Liver (tissue), 9 donors: Measurements from ENCODE around the gene UBR4. TPM values are rescaled to one million over a fixed set of nuclear protein-coding genes. Genes with fewer than 3 reads are reported as not detected.

Experiments
- DNase-seq: peaks from one replicate; pipeline ENCODE4 v3.0.0-alpha.2; 2017; ENCODE audit warnings: low spot score
- H3K27ac ChIP-seq, 2 donors: one replicate each; pipeline ENCODE4 v1.7.0; 2013; ENCODE audit warnings: inconsistent platforms in 2 of 2, low read length in 2 of 2, control low read depth in 1 of 2, low read depth in 1 of 2, mild to moderate bottlenecking in 1 of 2
- H3K27me3 ChIP-seq, 4 donors: one replicate each; pipeline versions ENCODE4 v1.6.1 to v1.7.0; 2013; ENCODE audit warnings: low read length in 3 of 4, inconsistent platforms in 1 of 4, mild to moderate bottlenecking in 1 of 4, moderate library complexity in 1 of 4; ENCODE audit not compliant: control insufficient read depth in 4 of 4, insufficient read depth in 4 of 4
- H3K36me3 ChIP-seq, 4 donors: one replicate each; pipeline versions ENCODE4 v1.6.1 to v1.7.0; 2013; ENCODE audit warnings: low read length in 3 of 4, mild to moderate bottlenecking in 3 of 4, low read depth in 1 of 4, moderate library complexity in 1 of 4; ENCODE audit not compliant: control insufficient read depth in 4 of 4, insufficient read depth in 3 of 4
- H3K4me1 ChIP-seq, 4 donors: one replicate each; pipeline versions ENCODE4 v1.6.1 to v1.7.0; 2013; ENCODE audit warnings: low read length in 3 of 4, mild to moderate bottlenecking in 3 of 4, moderate library complexity in 1 of 4; ENCODE audit not compliant: control insufficient read depth in 4 of 4, insufficient read depth in 4 of 4
- H3K4me3 ChIP-seq, 3 donors: one replicate each; pipeline versions ENCODE4 v1.6.1 to v1.7.0; 2013; ENCODE audit warnings: low read length in 3 of 3, control low read depth in 1 of 3, low read depth in 1 of 3, mild to moderate bottlenecking in 1 of 3
- H3K9ac ChIP-seq, 2 donors: one replicate each; pipeline ENCODE4 v1.7.0; 2013; ENCODE audit warnings: low read length in 2 of 2, mild to moderate bottlenecking in 2 of 2, moderate library complexity in 2 of 2, control low read depth in 1 of 2, low read depth in 1 of 2
- H3K9me3 ChIP-seq, 4 donors: one replicate each; pipeline versions ENCODE4 v1.6.1 to v1.7.0; 2013; ENCODE audit warnings: low read length in 3 of 4; ENCODE audit not compliant: control insufficient read depth in 4 of 4
- EGR1 ChIP-seq, 2 donors: IDR thresholded peaks; 2 replicates each; pipeline ENCODE4 v1.6.1; 2016 to 2018; ENCODE audit warnings: antibody characterized with exemption in 2 of 2, low read depth in 2 of 2
- FOXA1 ChIP-seq: IDR thresholded peaks from 2 replicates; pipeline ENCODE4 v1.6.1; 2016; ENCODE audit warnings: antibody characterized with exemption
- FOXA2 ChIP-seq: IDR thresholded peaks from 2 replicates; pipeline ENCODE4 v1.6.1; 2016; ENCODE audit warnings: antibody characterized with exemption
- GABPA ChIP-seq, 2 donors: IDR thresholded peaks in 1 of 2; conservative IDR thresholded peaks in 1 of 2; 2 replicates each; pipeline ENCODE4 v1.6.1; 2016; ENCODE audit warnings: antibody characterized with exemption in 2 of 2, mild to moderate bottlenecking in 1 of 2, moderate library complexity in 1 of 2
- HNF4A ChIP-seq, 2 donors: conservative IDR thresholded peaks; 2 replicates each; pipeline ENCODE4 v1.6.1; 2016; ENCODE audit warnings: antibody characterized with exemption in 2 of 2, mild to moderate bottlenecking in 2 of 2
- HNF4G ChIP-seq: IDR thresholded peaks from 2 replicates; pipeline ENCODE4 v1.6.1; 2016; ENCODE audit warnings: antibody characterized with exemption
- JUND ChIP-seq, 2 donors: IDR thresholded peaks; 2 replicates each; pipeline ENCODE4 v1.6.1; 2016; ENCODE audit warnings: antibody characterized with exemption in 2 of 2
- NR2F2 ChIP-seq: IDR thresholded peaks from 2 replicates; pipeline ENCODE4 v1.6.1; 2016; ENCODE audit warnings: antibody characterized with exemption
- RAD21 ChIP-seq, 2 donors: IDR thresholded peaks; 2 replicates each; pipeline ENCODE4 v1.6.1; 2016; ENCODE audit warnings: antibody characterized with exemption in 2 of 2, mild to moderate bottlenecking in 2 of 2
- RXRA ChIP-seq, 2 donors: IDR thresholded peaks; 2 replicates each; pipeline ENCODE4 v1.6.1; 2017 to 2018; ENCODE audit warnings: antibody characterized with exemption in 2 of 2, mild to moderate bottlenecking in 1 of 2
- SP1 ChIP-seq: IDR thresholded peaks from 2 replicates; pipeline ENCODE4 v1.6.1; 2018; ENCODE audit warnings: antibody characterized with exemption, mild to moderate bottlenecking
- TAF1 ChIP-seq: conservative IDR thresholded peaks from 2 replicates; pipeline ENCODE4 v1.6.1; 2016; ENCODE audit warnings: antibody characterized with exemption, mild to moderate bottlenecking
- YY1 ChIP-seq: IDR thresholded peaks from 2 replicates; pipeline ENCODE4 v1.6.1; 2016; ENCODE audit warnings: antibody characterized with exemption, mild to moderate bottlenecking
- WGBS: extraction: QIAGEN DNeasy Blood & Tissue Kit; methylation state at CpG from one replicate; pipeline ENCODE4 v1.1.7; 2013; 5-methylcytosine and 5-hydroxymethylcytosine counted together
- polyA plus RNA-seq, 2 donors: library from polyadenylated mRNA; stranded (reverse) in 1 of 2; unstranded in 1 of 2; fragments of 200-250 nt in 1 of 2; fragments of >200 nt in 1 of 2; fragmentation: Nextera tagmentation in 1 of 2; extraction: Ambion mirVana in 1 of 2; gene quantifications; one replicate each; pipeline versions ENCODE4 v1.2.1 to v1.2.3, GENCODE V29; 2013 to 2015
- total RNA-seq, 2 donors: library from RNA; depleted of rRNA; stranded (reverse); fragments of >200 nt; gene quantifications; one replicate each; pipeline ENCODE4 v1.2.3, GENCODE V29; 2014
- TF ChIP-seq, protein P1 (sequence below): fragments of 150-350 bp; IDR thresholded peaks from 2 replicates; pipeline ENCODE4 v1.5.1; 2017; ENCODE audit warnings: improper control_type of control experiment, low read depth, low read length; ENCODE audit not compliant: missing input control
- TF ChIP-seq, protein P2 (sequence below): IDR thresholded peaks from 2 replicates; pipeline ENCODE4 v1.6.1; 2016; ENCODE audit warnings: antibody characterized with exemption, mild to moderate bottlenecking
- TF ChIP-seq, protein P3 (sequence below): IDR thresholded peaks from 2 replicates; pipeline ENCODE4 v1.6.1; 2016; ENCODE audit warnings: antibody characterized with exemption
- donor health status: healthy.
- donor health status: healthy.
- donor health status: healthy.
- donor health status: healthy.
- donor health status: healthy.

The UBR4 gene
- total and polyA plus RNA-seq, 4 donors, result 45.4 to 156 (median 86.9) TPM

DNA sequence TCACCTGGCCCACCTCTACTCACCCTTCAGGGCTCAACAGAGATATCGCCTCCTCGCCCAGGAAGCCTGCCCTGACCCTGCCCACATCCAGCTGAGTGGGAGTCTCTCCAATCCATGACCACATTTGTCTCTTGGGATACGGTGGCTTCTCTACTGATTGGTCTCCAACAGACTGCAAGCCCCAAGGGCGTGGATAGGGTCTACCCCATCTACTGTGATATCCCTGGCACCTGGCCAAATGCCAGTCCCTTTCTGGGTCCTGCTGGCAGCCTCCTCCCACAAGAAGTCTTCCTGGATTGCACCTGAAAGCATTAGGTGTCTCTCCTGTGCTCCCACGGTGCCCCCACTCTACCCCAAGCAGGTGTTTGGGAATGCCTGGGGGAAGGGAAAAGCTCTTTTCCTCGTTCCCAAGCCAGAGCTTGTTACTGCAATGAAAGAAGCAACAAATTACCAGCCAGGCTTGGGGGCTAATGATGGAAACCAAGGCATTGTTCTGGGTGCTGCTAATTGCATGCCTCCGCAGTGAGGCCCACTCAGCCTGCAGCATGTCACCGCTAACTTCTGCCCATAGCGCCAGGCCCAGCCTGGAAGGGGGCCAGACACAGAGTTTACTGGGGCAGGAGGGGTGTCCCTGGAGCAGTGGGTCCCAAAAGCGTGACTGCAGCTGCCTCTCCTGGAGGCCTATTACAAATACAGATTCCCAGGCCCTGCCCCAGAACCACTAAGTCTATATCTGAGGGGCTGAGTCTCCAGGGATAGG is 162.9 kb downstream of the UBR4 start:
- no peaks in the 10 kb centered on the region for H3K36me3 ChIP-seq
- no peaks in the 10 kb centered on the region for H3K9me3 ChIP-seq
- no peaks in the 10 kb centered on the region for H3K27me3 ChIP-seq
- no peak overlapping the region for H3K4me3 ChIP-seq
- TF ChIP-seq SP1 (no peak), EGR1 (IDR thresholded peaks at IDR 0.05; ENCODE audit: low read depth in 2 of 2) (no peak), HNF4A (conservative IDR thresholded peaks at IDR 0.05) (no peak), JUND (IDR thresholded peaks at IDR 0.05) (no peak)
- TF ChIP-seq, protein P1, sequence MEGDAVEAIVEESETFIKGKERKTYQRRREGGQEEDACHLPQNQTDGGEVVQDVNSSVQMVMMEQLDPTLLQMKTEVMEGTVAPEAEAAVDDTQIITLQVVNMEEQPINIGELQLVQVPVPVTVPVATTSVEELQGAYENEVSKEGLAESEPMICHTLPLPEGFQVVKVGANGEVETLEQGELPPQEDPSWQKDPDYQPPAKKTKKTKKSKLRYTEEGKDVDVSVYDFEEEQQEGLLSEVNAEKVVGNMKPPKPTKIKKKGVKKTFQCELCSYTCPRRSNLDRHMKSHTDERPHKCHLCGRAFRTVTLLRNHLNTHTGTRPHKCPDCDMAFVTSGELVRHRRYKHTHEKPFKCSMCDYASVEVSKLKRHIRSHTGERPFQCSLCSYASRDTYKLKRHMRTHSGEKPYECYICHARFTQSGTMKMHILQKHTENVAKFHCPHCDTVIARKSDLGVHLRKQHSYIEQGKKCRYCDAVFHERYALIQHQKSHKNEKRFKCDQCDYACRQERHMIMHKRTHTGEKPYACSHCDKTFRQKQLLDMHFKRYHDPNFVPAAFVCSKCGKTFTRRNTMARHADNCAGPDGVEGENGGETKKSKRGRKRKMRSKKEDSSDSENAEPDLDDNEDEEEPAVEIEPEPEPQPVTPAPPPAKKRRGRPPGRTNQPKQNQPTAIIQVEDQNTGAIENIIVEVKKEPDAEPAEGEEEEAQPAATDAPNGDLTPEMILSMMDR, result no peak
- TF ChIP-seq, protein P2, sequence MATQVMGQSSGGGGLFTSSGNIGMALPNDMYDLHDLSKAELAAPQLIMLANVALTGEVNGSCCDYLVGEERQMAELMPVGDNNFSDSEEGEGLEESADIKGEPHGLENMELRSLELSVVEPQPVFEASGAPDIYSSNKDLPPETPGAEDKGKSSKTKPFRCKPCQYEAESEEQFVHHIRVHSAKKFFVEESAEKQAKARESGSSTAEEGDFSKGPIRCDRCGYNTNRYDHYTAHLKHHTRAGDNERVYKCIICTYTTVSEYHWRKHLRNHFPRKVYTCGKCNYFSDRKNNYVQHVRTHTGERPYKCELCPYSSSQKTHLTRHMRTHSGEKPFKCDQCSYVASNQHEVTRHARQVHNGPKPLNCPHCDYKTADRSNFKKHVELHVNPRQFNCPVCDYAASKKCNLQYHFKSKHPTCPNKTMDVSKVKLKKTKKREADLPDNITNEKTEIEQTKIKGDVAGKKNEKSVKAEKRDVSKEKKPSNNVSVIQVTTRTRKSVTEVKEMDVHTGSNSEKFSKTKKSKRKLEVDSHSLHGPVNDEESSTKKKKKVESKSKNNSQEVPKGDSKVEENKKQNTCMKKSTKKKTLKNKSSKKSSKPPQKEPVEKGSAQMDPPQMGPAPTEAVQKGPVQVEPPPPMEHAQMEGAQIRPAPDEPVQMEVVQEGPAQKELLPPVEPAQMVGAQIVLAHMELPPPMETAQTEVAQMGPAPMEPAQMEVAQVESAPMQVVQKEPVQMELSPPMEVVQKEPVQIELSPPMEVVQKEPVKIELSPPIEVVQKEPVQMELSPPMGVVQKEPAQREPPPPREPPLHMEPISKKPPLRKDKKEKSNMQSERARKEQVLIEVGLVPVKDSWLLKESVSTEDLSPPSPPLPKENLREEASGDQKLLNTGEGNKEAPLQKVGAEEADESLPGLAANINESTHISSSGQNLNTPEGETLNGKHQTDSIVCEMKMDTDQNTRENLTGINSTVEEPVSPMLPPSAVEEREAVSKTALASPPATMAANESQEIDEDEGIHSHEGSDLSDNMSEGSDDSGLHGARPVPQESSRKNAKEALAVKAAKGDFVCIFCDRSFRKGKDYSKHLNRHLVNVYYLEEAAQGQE, result no peak
- DNase-seq, result no peak
- no peak overlapping the region for H3K9ac ChIP-seq
- 84% methylated on average over 10 of the region's 10 CpGs for WGBS
- H3K27ac ChIP-seq, result peak overlapping the region; percentile 73 to 88
- H3K4me1 ChIP-seq, result peaks cover 15 to 32% (median 20%) of the 10 kb centered on the region in 4 donors

DNA sequence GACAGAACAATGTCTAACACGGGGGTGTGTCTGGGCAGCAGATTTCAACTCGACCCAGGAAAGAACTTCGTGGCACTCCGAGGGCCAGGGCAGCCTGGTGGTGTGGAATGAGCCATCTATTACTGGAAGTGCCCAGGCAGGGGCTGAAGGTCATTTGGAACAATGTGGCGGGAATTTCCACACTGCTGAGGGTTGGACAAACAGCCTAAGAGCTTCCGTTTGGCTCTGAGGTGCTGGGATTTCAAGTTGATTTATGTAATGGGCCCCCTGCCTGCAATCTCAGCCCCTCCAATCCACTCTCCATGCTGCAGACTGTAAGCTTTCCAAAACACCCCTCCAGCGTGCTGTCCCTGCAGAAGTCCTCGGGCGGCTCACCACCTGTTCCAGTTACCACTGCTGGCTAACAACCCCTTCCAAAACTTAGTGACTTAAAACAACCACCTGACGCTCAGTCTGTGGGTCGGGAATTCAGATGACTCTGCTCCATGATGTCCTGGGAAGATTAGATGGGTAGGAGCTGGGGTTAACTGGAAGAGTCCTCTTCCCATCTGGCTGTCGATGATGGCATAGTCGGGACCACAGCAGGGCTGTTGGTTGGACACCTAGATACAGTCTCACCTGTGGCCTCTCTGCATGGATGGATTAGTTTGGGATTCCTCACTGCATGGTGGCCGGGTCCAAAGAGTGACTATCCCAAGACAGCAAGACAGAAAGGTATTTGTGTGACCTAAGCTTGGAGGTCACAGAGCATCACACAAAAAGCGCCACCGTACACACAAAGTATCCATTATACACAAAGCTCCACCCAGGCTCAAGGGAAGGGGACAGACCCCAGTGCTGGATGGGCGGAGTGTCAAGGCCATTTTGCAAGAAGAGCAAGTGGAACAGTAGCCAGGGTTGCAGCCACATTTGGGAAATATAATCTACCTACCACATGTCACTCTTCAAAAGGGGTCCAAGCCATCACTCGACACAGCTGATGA is 163.9 kb downstream of the UBR4 start:
- DNase-seq, result no peak
- Histone ChIP-seq H3K9me3 (no peaks in the 10 kb centered on the region), H3K4me1 (peaks cover 15 to 32% (median 20%) of the 10 kb centered on the region in 4 donors), H3K9ac (no peak overlapping the region), H3K27ac (peak overlapping the region; percentile 73 to 88), H3K4me3 (no peak overlapping the region), H3K27me3 (no peaks in the 10 kb centered on the region), H3K36me3 (no peaks in the 10 kb centered on the region)
- WGBS, result 45% methylated on average over 18 of the region's 18 CpGs
- TF ChIP-seq HNF4G (peak; percentile 93), HNF4A (conservative IDR thresholded peaks at IDR 0.05) (peak; percentile 94 to 95), GABPA (IDR thresholded peaks at IDR 0.05 in 1 of 2, conservative IDR thresholded peaks at IDR 0.05 in 1 of 2) (peak in 1 of 2 donors; percentile 67), SP1 (peak; percentile 98), EGR1 (IDR thresholded peaks at IDR 0.05; ENCODE audit: low read depth in 2 of 2) (peak; percentile 67 to 87), RXRA (IDR thresholded peaks at IDR 0.05) (peak; percentile 90 to 97), FOXA1 (peak; percentile 72), RAD21 (IDR thresholded peaks at IDR 0.05) (peak; percentile 63 to 74), TAF1 (no peak), JUND (IDR thresholded peaks at IDR 0.05) (peak; percentile 90 to 95), YY1 (peak; percentile 89), NR2F2 (peak; percentile 52), FOXA2 (peak; percentile 52)
- TF ChIP-seq, protein P2, result peak; percentile 70
- TF ChIP-seq, protein P1, result no peak
- TF ChIP-seq, protein P3, sequence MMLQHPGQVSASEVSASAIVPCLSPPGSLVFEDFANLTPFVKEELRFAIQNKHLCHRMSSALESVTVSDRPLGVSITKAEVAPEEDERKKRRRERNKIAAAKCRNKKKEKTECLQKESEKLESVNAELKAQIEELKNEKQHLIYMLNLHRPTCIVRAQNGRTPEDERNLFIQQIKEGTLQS, result peak; percentile 73
